HG02588 (cell line): Measurements from ENCODE around the gene SLC43A1.

ENCODE experiments used
- ATAC-seq: cut with Tn5 transposase; IDR thresholded peaks from one replicate; pipeline ENCODE4 v1.9.1; 2021; ENCODE audit warnings: mild to moderate bottlenecking, moderate library complexity; ENCODE audit not compliant: unreplicated experiment

The SLC43A1 gene

GRCh38 chr11:57530215-57530595, 14.7 kb upstream of the SLC43A1 start:
- no peak for ATAC-seq

GRCh38 chr11:57529012-57529411, 13.5 kb upstream of the SLC43A1 start:
- ATAC-seq: no peak

- no peak for ATAC-seq
Measured at GRCh38 chr11:57527056-57527631, 11.6 kb upstream of the SLC43A1 start.

- no peak for ATAC-seq
Measured at GRCh38 chr11:57523419-57523818, 7.9 kb upstream of the SLC43A1 start.

GRCh38 chr11:57521116-57521515, 5.6 kb upstream of the SLC43A1 start:
- no peak for ATAC-seq

GRCh38 chr11:57516061-57516443, 550 bp upstream of the SLC43A1 start:
- ATAC-seq: no peak

GRCh38 chr11:57514538-57515331, 767 bp downstream of the SLC43A1 start:
- ATAC-seq: peak; percentile 41

- peak; percentile 29 for ATAC-seq
Measured at GRCh38 chr11:57513911-57514537, 1.5 kb downstream of the SLC43A1 start.

- no peak for ATAC-seq
Measured at GRCh38 chr11:57513452-57513795, 2.1 kb downstream of the SLC43A1 start.

- no peak for ATAC-seq
Measured at GRCh38 chr11:57512646-57513451, 2.7 kb downstream of the SLC43A1 start.

GRCh38 chr11:57511741-57512430, 3.6 kb downstream of the SLC43A1 start:
- ATAC-seq: no peak

- no peak for ATAC-seq
Measured at GRCh38 chr11:57508341-57509170, 6.9 kb downstream of the SLC43A1 start.

GRCh38 chr11:57506522-57506921, 9.0 kb downstream of the SLC43A1 start:
- ATAC-seq: no peak

GRCh38 chr11:57504511-57504910, 11.0 kb downstream of the SLC43A1 start:
- no peak for ATAC-seq

GRCh38 chr11:57502870-57503269, 12.6 kb downstream of the SLC43A1 start:
- ATAC-seq: no peak

GRCh38 chr11:57502376-57502775, 13.1 kb downstream of the SLC43A1 start:
- ATAC-seq: no peak

GRCh38 chr11:57501953-57502352, 13.5 kb downstream of the SLC43A1 start:
- no peak for ATAC-seq

- ATAC-seq: no peak
Measured at GRCh38 chr11:57500926-57501325, 14.6 kb downstream of the SLC43A1 start.

GRCh38 chr11:57500515-57500914, 15.0 kb downstream of the SLC43A1 start:
- no peak for ATAC-seq

GRCh38 chr11:57499983-57500461, 15.5 kb downstream of the SLC43A1 start:
- ATAC-seq: no peak
